ENCODE results near the gene MTX1.
A peak's percentile ranks its signal among the peaks of the same experiment; 100 is the strongest.
"Not testable (repeated sequence)": the region's sequence is repeated elsewhere in the genome, so short reads cannot be mapped to it uniquely, and the experiment has no call there.

MTX1 gene, protein sequence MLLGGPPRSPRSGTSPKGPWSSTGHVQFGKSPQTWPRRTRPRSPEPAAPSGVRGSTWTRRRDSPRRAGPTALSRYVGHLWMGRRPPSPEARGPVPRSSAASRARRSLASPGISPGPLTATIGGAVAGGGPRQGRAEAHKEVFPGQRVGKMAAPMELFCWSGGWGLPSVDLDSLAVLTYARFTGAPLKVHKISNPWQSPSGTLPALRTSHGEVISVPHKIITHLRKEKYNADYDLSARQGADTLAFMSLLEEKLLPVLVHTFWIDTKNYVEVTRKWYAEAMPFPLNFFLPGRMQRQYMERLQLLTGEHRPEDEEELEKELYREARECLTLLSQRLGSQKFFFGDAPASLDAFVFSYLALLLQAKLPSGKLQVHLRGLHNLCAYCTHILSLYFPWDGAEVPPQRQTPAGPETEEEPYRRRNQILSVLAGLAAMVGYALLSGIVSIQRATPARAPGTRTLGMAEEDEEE

DNA sequence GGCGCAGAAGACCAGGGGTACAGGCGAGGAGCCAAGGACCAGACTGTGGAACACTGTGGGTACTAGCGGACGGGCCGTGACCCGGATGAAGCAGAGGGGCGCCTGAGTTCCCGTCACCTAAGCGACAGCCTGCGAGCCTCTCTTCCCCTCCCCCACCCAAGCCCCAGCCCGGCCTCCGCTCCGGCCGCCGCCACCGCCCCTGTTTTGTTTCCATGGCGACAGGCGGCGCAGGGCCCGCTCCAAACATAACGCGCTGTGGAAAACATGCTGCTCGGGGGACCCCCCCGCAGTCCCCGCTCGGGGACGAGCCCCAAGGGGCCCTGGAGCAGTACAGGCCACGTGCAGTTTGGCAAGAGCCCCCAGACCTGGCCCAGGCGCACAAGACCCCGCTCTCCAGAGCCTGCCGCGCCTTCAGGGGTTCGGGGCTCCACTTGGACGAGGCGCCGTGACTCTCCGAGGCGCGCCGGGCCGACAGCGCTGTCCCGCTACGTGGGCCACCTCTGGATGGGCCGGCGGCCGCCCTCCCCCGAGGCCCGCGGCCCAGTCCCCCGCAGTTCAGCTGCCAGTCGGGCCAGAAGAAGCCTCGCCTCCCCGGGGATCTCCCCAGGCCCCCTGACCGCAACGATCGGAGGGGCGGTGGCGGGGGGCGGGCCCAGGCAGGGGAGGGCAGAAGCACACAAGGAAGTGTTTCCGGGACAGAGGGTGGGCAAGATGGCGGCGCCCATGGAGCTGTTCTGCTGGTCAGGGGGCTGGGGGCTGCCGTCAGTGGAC lies at the start of gene MTX1:
MTX1 (plus strand) TSS at position 155 of the 771 bp plus-strand sequence; CDS start at position 265, 110 bp downstream.
- Mint-ChIP-seq H3K4me3 (peak within 1 kb of the TSS; percentile 93), H3K27ac (peak within 1 kb of the TSS; percentile 94)

DNA sequence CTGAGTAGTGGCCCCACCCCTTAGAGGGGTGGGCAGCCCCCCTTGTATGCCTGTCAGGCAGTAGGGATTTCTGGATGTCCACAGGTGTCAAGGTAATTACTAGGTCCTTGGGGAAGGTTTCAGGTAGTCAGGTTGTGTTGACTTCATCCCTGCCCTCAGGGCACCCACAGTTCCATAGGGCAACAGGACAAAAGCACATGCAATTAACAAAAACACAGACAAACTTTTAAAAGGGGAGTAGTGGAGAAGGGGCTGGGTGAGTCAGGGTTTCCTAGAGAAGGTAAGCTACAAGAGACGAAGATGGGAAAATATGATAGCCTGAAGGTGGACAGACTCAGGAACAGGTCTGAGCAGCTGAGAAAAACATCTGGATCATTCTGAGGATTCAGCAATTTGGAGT lies 49.5 kb upstream of the MTX1 start:
- no peak for DNase-seq

More for the DNA sequence above, at the start of gene MTX1:
- Mint-ChIP-seq H3K4me1 (peaks cover 29% of the 10 kb centered on the region), H3K27me3 (no peaks in the 10 kb centered on the region), H3K36me3 (ENCODE audit: low read depth) (peaks cover 11% of the 10 kb centered on the region), H3K9me3 (no peaks in the 10 kb centered on the region)
- peak; percentile 91 for DNase-seq
- ATAC-seq: peak; percentile 84

DNA sequence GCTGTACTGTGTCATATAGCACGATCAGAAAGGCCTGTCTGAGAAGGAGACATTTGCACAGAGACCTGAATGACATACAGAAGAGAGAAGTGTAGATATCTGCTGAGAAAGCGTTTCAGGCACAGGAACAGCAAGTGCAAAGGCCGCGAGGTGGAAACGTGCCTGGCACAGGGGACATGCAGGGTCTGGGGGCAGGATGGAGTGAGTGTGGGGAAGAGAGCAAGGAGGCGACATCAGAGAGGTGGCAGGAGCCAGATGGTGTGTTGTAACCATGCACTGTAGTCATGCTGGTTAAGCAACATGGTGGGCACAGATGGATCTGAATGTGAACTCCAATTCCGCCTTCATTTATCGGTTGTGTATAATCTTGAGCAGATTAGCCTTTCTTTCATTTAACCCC lies 48.4 kb upstream of the MTX1 start:
- Mint-ChIP-seq H3K4me1 (no peaks in the 10 kb centered on the region), H3K27ac (no peak overlapping the region), H3K27me3 (no peaks in the 10 kb centered on the region), H3K36me3 (ENCODE audit: low read depth) (no peaks in the 10 kb centered on the region), H3K4me3 (no peak overlapping the region), H3K9me3 (no peaks in the 10 kb centered on the region)
- DNase-seq (no peak), ATAC-seq (no peak)

More for the DNA sequence above, 49.5 kb upstream of the MTX1 start:
- Mint-ChIP-seq H3K36me3 (ENCODE audit: low read depth) (no peaks in the 10 kb centered on the region), H3K4me3 (no peak overlapping the region), H3K27ac (no peak overlapping the region), H3K4me1 (no peaks in the 10 kb centered on the region), H3K27me3 (no peaks in the 10 kb centered on the region), H3K9me3 (no peaks in the 10 kb centered on the region)
- ATAC-seq: no peak

DNA sequence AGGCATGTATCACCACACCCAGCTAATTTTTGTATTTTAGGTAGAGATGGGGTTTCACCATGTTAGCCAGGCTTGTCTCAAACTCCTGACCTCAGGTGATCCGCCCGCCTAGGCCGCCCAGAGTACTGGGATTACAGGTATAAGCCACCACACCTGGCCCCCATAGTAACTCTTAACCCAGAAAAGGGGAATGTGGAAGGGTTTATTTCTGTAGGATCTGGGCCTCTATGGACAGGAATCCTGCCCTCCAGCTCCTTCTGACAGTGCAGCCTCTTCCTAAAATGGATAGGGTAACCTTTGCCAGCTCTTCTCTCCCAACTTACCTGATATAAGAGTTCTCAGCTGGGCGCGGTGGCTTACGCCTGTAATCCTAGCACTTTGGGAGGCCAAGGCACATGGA lies 45.9 kb upstream of the MTX1 start:
- DNase-seq; H3K27me3 Mint-ChIP-seq; ATAC-seq; H3K4me3 Mint-ChIP-seq; H3K9me3 Mint-ChIP-seq; H3K27ac Mint-ChIP-seq; H3K4me1 Mint-ChIP-seq; H3K36me3 Mint-ChIP-seq (ENCODE audit: low read depth): not testable (repeated sequence)

DNA sequence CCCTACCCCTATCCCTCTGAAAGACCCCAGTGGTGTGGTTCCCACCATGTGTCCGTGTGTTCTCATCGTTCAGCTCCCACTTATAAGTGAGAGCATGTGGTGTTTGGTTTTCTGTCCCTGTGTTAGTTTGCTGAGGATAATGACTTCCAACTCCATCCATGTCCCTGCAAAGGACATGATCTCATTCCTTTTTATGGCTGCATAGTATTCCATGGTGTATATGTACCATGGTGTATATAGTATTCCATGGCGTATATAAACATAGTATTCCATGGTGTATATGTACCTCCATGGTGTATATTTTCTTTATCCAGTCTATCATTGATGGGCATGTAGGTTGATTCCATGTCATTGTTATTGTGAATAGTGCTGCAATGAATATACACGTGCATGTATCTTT lies 44.7 kb upstream of the MTX1 start:
- not testable (repeated sequence) for ATAC-seq, H3K27me3 Mint-ChIP-seq

DNA sequence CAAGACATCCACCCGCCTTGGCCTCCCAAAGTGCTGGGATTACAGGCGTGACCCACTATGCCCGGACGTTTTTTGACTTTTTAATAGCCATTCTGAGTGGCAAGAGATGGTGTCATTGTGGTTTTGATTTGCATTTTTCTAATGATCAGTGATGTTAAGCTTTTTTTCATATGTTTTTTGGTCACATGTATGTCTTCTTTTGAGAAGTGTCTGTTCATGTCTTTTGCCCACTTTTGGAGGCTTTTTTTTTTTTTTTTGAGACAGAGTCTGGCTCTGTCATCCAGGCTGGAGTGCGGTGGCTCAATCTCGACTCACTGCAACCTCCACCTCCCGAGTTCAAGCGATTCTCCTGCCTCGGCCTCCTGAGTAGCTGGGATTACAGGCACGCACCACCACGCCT lies 43.9 kb upstream of the MTX1 start:
- not testable (repeated sequence) for DNase-seq; H3K4me3 Mint-ChIP-seq; H3K36me3 Mint-ChIP-seq (ENCODE audit: low read depth); H3K27ac Mint-ChIP-seq; H3K9me3 Mint-ChIP-seq; ATAC-seq; H3K4me1 Mint-ChIP-seq; H3K27me3 Mint-ChIP-seq

More for the DNA sequence above, 44.7 kb upstream of the MTX1 start:
- not testable (repeated sequence) for H3K4me3 Mint-ChIP-seq; H3K9me3 Mint-ChIP-seq; H3K27ac Mint-ChIP-seq; H3K4me1 Mint-ChIP-seq; DNase-seq; H3K36me3 Mint-ChIP-seq (ENCODE audit: low read depth)

DNA sequence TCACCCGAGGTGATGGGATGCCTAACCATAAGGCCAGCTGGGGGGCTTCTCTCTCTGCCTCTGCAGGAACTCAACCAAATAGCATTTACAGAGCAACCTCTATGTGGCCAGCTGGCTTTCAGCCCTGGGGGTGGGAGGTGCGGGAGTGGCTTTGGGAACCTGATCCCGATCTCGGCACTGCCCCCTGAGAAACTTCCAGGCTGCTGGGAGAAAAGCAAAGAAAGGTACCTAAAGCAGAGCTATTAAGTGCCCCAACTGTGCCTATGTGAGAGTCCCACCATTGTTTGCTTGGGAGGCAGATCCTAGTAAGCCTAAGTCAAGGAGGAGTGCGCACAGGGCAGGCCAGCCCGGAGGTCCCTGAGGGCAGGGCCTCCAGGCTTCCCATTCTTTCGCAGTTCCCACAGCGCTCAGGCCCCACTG lies 42.4 kb upstream of the MTX1 start:
- Mint-ChIP-seq H3K27me3 (no peaks in the 10 kb centered on the region), H3K36me3 (ENCODE audit: low read depth) (peaks cover 17% of the 10 kb centered on the region), H3K27ac (no peak overlapping the region), H3K9me3 (no peaks in the 10 kb centered on the region), H3K4me3 (no peak overlapping the region), H3K4me1 (peaks cover 10% of the 10 kb centered on the region)
- ATAC-seq (no peak), DNase-seq (no peak)

DNA sequence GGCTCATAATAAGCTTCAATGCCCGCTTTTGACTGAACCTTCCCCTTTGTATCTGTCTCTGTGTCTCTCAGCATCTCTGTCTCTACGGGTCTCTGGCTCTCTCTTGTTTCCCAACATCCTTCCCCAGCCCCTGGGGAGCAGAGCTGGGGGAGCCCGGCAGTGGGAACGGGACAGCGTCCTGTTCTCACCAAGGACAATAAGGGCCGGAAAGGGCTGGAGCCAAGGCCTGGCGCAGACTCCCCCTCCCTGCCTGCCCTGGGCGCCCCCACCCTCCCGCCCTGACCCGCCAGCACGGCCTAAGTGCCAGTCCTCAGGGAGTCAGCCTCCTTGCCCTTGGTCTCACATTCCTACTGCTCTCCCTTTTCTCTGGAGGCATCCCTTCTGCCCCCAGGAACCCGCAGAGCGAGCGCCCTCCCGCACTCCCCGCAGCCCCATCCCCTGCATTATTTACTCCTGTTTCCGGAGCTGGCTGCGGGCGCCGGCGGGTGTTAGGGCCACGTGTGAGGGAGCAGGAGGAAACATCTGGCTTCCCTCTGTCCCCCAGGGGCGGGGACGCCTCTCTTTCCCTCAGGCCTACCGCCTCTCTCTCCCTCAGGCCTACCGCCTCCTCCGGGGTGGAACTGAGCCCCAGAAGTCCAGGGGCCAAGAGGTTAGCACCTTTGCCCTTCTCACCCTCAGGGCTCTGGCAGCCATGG lies 41.9 kb upstream of the MTX1 start:
- ATAC-seq (no peak), DNase-seq (no peak)
- Mint-ChIP-seq H3K9me3 (no peaks in the 10 kb centered on the region), H3K36me3 (ENCODE audit: low read depth) (peaks cover 18% of the 10 kb centered on the region), H3K4me1 (peaks cover 15% of the 10 kb centered on the region), H3K4me3 (no peak overlapping the region), H3K27ac (no peak overlapping the region), H3K27me3 (no peaks in the 10 kb centered on the region)

DNA sequence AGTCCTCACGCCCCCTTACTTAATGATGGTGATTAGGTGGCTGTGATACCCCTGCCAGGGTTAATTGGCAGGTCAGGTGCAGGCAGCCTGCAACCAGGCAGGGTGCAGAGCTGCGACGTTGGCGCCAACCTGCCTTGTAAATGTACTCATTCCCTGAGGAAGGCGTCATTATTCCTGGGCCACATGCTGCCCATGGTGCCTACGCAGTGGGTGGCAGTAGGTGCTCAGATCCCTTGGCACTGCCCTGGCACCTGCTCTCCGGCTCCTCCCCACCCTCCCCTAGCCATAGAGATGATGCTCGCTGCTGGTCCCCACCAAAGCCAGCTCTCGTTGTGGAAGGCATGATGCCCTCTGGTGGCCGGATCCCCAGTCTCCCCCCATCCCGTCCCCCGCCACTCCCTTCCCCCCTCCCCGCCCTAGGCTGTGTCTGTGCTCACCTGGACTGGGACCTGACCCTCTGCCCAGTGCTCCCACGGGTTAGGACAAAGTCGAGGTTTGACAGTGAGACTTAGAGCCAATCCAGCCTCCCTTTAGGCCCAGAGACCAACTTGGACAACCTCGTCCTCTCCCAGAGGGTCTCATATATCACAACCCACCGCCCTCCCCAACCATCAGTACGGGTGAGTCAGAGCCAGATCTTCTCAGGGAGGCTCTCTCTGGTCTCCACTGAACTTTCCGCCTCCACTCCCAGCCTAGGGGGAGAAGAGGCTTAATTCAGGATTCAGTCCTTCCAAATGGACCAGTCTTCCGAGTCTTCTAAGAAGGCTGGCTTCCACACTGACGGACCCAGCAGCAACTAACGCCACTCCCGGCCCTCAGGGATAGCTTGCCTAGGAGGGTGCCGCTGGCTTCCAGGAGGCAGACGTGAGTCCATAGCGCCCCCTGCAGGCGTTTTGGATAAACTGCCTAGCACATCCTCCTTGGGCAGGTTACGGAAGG lies 41.1 kb upstream of the MTX1 start:
- Mint-ChIP-seq H3K27me3 (no peaks in the 10 kb centered on the region), H3K36me3 (ENCODE audit: low read depth) (peaks cover 25% of the 10 kb centered on the region), H3K4me1 (peaks cover 23% of the 10 kb centered on the region), H3K27ac (peak overlapping the region; percentile 38), H3K9me3 (no peaks in the 10 kb centered on the region), H3K4me3 (peak overlapping the region; percentile 37)
- ATAC-seq: peak; percentile 86
- DNase-seq: peak; percentile 92

DNA sequence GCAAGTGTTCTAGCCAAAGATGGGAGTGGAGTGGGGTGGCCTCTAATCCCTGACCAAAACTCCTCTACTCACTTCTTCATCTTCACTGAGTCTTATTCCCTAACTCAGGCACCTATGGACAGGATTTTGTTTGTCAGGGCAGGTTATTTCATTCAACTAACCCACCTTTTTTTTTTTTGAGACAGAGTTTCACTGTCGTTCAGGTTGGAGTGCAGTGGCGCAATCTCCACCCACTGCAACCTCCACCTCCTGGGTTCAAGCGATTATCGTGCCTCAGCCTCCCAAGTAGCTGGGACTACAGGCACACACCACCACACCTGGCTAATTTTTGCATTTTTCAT lies 40.4 kb upstream of the MTX1 start:
- H3K27me3 Mint-ChIP-seq, H3K9me3 Mint-ChIP-seq, H3K4me3 Mint-ChIP-seq, DNase-seq, H3K27ac Mint-ChIP-seq, ATAC-seq: not testable (repeated sequence)
- Mint-ChIP-seq H3K36me3 (ENCODE audit: low read depth) (peaks cover 29% of the 10 kb centered on the region), H3K4me1 (peaks cover 27% of the 10 kb centered on the region)

DNA sequence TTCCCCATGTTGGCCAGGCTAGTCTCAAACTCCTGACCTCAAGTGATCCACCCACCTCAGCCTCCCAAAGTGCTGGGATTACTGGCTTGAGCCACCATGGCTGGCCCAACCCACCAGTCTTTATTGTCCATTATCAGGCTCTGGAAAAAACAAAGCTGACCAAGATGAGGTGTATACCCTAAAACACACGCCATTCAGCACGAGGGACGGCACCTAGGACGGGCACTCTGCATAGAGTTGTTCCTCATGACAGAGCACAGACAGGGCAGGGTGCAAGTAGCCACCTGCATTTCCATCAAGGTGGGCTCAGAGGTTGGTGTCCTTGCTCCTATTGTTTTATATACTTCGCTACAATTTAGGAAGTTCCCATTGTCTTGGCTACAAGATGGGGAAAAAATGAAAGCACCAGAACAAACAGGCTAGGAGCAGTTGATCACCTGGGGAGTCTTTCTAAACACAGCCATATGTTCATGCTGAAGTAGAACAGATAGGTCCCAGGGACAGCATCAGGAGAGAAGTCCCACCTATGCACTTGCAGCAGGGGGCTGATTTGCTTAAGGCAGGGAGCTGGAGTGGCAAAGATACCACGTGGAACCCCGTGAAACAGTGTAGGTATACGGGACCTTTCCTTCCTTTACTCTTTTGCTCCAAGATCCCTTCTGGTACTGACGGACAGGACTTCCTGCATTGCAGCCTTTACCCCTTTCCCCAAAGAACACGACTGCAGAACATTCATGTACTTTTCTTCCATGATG lies 39.9 kb upstream of the MTX1 start:
- no peak overlapping the region for H3K4me3 Mint-ChIP-seq
- no peak for ATAC-seq
- no peaks in the 10 kb centered on the region for H3K9me3 Mint-ChIP-seq
- H3K36me3 Mint-ChIP-seq (ENCODE audit: low read depth): peaks cover 32% of the 10 kb centered on the region
- DNase-seq: no peak
- peaks cover 32% of the 10 kb centered on the region for H3K4me1 Mint-ChIP-seq
- no peak overlapping the region for H3K27ac Mint-ChIP-seq
- peaks cover 2% of the 10 kb centered on the region for H3K27me3 Mint-ChIP-seq

DNA sequence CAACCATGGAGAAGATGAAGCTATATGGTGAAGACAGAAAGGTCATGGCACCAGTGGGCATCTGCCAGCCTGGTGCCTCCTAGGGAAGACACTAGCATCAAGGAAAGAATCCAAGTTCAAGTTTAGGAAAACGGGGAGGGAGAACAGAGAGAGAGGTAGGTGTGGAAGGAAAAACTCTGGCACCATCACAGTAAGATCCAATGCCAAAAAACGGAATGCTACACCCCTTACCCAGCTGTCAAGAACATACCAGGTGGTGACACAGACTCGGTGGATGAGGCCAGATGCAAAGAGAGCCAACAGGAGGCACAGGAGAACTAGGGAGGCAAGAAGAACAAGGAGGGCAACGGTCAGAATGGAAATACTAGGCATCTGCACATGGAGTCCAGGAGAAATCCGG lies 39.0 kb upstream of the MTX1 start:
- DNase-seq (no peak), ATAC-seq (no peak)
- Mint-ChIP-seq H3K27me3 (peaks cover 2% of the 10 kb centered on the region), H3K36me3 (ENCODE audit: low read depth) (peaks cover 32% of the 10 kb centered on the region), H3K9me3 (no peaks in the 10 kb centered on the region), H3K4me1 (peaks cover 37% of the 10 kb centered on the region), H3K4me3 (no peak overlapping the region), H3K27ac (peak overlapping the region; percentile 5)

DNA sequence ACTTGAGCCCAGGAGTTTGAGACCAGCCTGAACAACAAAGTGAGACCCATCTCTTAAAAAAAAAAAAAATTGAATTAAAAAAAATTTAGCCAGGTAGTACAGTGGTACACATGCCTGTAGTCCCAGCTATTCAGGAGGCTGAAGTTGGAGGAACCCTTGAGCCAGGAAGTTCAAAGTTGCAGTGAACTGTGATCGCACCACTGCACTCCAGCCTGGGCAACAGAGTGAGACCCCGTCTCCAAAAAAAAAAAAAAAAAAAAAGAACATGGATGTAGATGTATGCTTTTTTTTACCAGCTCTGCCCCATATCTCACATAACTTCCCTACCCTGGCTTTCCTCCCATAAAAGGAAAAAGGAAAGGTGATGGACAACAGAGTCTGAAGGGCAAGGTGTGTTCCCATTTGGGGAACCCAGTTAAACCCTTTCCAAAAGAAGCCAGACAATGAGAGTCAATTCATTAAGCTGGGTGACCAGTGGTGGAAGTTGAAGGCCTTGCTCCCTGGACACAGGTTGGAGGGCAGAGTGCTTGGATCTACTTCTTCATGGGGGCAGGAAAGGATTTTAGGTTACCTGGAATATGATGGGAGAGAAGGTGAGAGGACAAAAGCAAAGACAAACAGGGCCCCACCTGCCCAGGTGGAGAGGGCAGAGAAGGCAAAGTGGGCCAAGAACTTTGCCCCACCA lies 38.3 kb upstream of the MTX1 start:
- no peak for DNase-seq
- Mint-ChIP-seq H3K4me1 (peaks cover 43% of the 10 kb centered on the region), H3K36me3 (ENCODE audit: low read depth) (peaks cover 32% of the 10 kb centered on the region), H3K4me3 (no peak overlapping the region), H3K27ac (no peak overlapping the region), H3K9me3 (no peaks in the 10 kb centered on the region), H3K27me3 (peaks cover 2% of the 10 kb centered on the region)
- no peak for ATAC-seq
